Measurements from ENCODE around the gene NKD1. TPM values are rescaled to one million over a fixed set of nuclear protein-coding genes. Genes with fewer than 3 reads are reported as not detected.

The NKD1 gene
- total and polyA plus RNA-seq, 2 of the 8 experiments (the other 6 are each of a cell fraction or from before 2014, with no cell fraction given) = 0.70 to 4.5 TPM

DNA sequence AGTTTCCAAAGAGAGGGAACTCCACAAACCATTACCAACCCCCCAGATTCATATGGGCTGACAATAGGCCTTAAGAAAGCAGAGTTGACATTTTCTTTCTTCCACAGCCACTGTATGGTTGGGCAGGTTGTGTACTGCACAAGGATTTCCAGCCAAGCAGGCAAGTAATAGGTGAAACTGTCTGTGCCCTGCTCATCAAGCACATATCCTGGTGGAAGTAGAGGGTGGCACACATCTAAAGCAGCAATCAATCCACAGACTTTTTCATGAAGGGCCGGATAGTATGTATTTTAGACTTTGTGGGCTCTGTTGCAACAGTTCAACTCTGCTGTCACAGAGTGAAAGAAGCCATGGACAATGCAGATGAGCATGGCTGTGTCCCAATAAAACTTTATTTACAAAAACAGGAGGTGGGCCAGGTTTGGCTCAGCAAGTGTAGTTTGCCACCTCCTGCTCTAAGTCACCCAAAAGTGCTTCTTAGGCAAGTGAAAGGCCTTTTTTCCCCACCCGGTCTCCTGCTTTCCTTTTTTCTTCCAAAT lies 69.5 kb downstream of the NKD1 start (continued):
- TF ChIP-seq, protein P1, sequence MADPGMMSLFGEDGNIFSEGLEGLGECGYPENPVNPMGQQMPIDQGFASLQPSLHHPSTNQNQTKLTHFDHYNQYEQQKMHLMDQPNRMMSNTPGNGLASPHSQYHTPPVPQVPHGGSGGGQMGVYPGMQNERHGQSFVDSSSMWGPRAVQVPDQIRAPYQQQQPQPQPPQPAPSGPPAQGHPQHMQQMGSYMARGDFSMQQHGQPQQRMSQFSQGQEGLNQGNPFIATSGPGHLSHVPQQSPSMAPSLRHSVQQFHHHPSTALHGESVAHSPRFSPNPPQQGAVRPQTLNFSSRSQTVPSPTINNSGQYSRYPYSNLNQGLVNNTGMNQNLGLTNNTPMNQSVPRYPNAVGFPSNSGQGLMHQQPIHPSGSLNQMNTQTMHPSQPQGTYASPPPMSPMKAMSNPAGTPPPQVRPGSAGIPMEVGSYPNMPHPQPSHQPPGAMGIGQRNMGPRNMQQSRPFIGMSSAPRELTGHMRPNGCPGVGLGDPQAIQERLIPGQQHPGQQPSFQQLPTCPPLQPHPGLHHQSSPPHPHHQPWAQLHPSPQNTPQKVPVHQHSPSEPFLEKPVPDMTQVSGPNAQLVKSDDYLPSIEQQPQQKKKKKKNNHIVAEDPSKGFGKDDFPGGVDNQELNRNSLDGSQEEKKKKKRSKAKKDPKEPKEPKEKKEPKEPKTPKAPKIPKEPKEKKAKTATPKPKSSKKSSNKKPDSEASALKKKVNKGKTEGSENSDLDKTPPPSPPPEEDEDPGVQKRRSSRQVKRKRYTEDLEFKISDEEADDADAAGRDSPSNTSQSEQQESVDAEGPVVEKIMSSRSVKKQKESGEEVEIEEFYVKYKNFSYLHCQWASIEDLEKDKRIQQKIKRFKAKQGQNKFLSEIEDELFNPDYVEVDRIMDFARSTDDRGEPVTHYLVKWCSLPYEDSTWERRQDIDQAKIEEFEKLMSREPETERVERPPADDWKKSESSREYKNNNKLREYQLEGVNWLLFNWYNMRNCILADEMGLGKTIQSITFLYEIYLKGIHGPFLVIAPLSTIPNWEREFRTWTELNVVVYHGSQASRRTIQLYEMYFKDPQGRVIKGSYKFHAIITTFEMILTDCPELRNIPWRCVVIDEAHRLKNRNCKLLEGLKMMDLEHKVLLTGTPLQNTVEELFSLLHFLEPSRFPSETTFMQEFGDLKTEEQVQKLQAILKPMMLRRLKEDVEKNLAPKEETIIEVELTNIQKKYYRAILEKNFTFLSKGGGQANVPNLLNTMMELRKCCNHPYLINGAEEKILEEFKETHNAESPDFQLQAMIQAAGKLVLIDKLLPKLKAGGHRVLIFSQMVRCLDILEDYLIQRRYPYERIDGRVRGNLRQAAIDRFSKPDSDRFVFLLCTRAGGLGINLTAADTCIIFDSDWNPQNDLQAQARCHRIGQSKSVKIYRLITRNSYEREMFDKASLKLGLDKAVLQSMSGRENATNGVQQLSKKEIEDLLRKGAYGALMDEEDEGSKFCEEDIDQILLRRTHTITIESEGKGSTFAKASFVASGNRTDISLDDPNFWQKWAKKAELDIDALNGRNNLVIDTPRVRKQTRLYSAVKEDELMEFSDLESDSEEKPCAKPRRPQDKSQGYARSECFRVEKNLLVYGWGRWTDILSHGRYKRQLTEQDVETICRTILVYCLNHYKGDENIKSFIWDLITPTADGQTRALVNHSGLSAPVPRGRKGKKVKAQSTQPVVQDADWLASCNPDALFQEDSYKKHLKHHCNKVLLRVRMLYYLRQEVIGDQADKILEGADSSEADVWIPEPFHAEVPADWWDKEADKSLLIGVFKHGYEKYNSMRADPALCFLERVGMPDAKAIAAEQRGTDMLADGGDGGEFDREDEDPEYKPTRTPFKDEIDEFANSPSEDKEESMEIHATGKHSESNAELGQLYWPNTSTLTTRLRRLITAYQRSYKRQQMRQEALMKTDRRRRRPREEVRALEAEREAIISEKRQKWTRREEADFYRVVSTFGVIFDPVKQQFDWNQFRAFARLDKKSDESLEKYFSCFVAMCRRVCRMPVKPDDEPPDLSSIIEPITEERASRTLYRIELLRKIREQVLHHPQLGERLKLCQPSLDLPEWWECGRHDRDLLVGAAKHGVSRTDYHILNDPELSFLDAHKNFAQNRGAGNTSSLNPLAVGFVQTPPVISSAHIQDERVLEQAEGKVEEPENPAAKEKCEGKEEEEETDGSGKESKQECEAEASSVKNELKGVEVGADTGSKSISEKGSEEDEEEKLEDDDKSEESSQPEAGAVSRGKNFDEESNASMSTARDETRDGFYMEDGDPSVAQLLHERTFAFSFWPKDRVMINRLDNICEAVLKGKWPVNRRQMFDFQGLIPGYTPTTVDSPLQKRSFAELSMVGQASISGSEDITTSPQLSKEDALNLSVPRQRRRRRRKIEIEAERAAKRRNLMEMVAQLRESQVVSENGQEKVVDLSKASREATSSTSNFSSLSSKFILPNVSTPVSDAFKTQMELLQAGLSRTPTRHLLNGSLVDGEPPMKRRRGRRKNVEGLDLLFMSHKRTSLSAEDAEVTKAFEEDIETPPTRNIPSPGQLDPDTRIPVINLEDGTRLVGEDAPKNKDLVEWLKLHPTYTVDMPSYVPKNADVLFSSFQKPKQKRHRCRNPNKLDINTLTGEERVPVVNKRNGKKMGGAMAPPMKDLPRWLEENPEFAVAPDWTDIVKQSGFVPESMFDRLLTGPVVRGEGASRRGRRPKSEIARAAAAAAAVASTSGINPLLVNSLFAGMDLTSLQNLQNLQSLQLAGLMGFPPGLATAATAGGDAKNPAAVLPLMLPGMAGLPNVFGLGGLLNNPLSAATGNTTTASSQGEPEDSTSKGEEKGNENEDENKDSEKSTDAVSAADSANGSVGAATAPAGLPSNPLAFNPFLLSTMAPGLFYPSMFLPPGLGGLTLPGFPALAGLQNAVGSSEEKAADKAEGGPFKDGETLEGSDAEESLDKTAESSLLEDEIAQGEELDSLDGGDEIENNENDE (IDR thresholded peaks at IDR 0.05; ENCODE audit: insufficient replicate concordance, low read length) = no peak
- TF ChIP-seq USF2 (IDR thresholded peaks at IDR 0.05; ENCODE audit: low read length) (no peak), POLR2AphosphoS5 (IDR thresholded peaks at IDR 0.05; ENCODE audit: low read depth, low read length) (no peak)

All from H1 (cell line).